OCI-LY7 (cell line): Measurements from ENCODE around the gene MBTD1. TPM values are rescaled to one million over a fixed set of nuclear protein-coding genes. Genes with fewer than 3 reads are reported as not detected.

ENCODE experiments used
- BruUV-seq: library from RNA; stranded (reverse); fragments of 400-500 nt; replicated peaks from 2 replicates; lab custom pipeline; 2021; lab: Mats Ljungman, UMichigan
- CTCF ChIA-PET: fragments of 300-600 bp; sonication (Branson Sonifier 250); formaldehyde crosslinking; loops from one replicate; lab custom pipeline; 2022; ENCODE audit warnings: antibody characterized with exemption; ENCODE audit not compliant: unreplicated experiment; lab: Charles Lee
- POLR2A ChIA-PET: fragments of 300-600 bp; sonication (Branson Sonifier 250); formaldehyde crosslinking; loops from one replicate; lab custom pipeline; 2022; ENCODE audit warnings: antibody characterized with exemption; lab: Charles Lee
- DNase-seq: peaks from one replicate; pipeline ENCODE4 v3.0.0-alpha.2; 2015; ENCODE audit warnings: low spot score
- H2AFZ ChIP-seq: fragments of 200-600 bp; sonication (generic), shearing (Covaris generic); 2 replicates; pipeline ENCODE4 v1.6.1; 2014; ENCODE audit warnings: mild to moderate bottlenecking, antibody characterized with exemption, low read length, moderate library complexity
- H3K27ac ChIP-seq: fragments of 200-600 bp; sonication (generic); 2 replicates; pipeline ENCODE4 v1.5.1; 2014; ENCODE audit warnings: mixed run types, low read depth, mild to moderate bottlenecking, moderate library complexity, low read length, inconsistent platforms; ENCODE audit not compliant: poor library complexity, severe bottlenecking
- H3K36me3 ChIP-seq: fragments of 200-600 bp; sonication (generic); 2 replicates; pipeline ENCODE4 v1.6.1; 2014; ENCODE audit warnings: mild to moderate bottlenecking, antibody characterized with exemption, low read length, moderate library complexity, mixed read lengths; ENCODE audit not compliant: insufficient read depth
- H3K4me1 ChIP-seq: fragments of 200-600 bp; sonication (generic); 2 replicates; pipeline ENCODE4 v1.5.1; 2014; ENCODE audit warnings: mild to moderate bottlenecking, low read length; ENCODE audit not compliant: insufficient read depth, poor library complexity, severe bottlenecking
- H3K4me2 ChIP-seq: fragments of 200-600 bp; sonication (generic); 2 replicates; pipeline ENCODE4 v1.6.1; 2014; ENCODE audit warnings: mild to moderate bottlenecking, low read length
- H3K4me3 ChIP-seq: fragments of 200-600 bp; sonication (generic); 2 replicates; pipeline ENCODE4 v1.5.1; 2014; ENCODE audit warnings: mild to moderate bottlenecking, low read depth, low read length; ENCODE audit not compliant: poor library complexity, severe bottlenecking
- H3K79me2 ChIP-seq: fragments of 200-600 bp; sonication (generic); 2 replicates; pipeline ENCODE4 v1.6.1; 2016; ENCODE audit warnings: low read depth, mild to moderate bottlenecking, low read length, moderate library complexity, mixed read lengths; ENCODE audit not compliant: insufficient read depth
- H3K9me2 ChIP-seq: fragments of 200-600 bp; sonication (generic); 2 replicates; pipeline ENCODE4 v1.6.1; 2016; ENCODE audit warnings: mild to moderate bottlenecking, low read length, mixed read lengths; ENCODE audit not compliant: insufficient read depth
- H3K9me3 ChIP-seq: fragments of 200-600 bp; sonication (generic); 2 replicates; pipeline ENCODE4 v1.6.1; 2014; ENCODE audit warnings: mild to moderate bottlenecking, mixed run types, low read length, mixed read lengths
- H4K20me1 ChIP-seq: fragments of 200-600 bp; sonication (generic); 2 replicates; pipeline ENCODE4 v1.6.1; 2014; ENCODE audit warnings: mild to moderate bottlenecking, antibody characterized with exemption, low read length, moderate library complexity, mixed read lengths; ENCODE audit not compliant: insufficient read depth
- EZH2phosphoT487 ChIP-seq: fragments of 200-600 bp; sonication (generic); IDR thresholded peaks from 2 replicates; pipeline ENCODE4 v1.6.1; 2018; ENCODE audit warnings: low read depth, borderline replicate concordance, mild to moderate bottlenecking, mixed run types, antibody characterized with exemption, low read length, moderate library complexity, mixed read lengths
- intact Hi-C: fragments of 100-400 bp; cut with micrococcal nuclease; formaldehyde crosslinking; loops from one replicate; pipeline ENCODE4 v1.10.0; 2022; ENCODE audit not compliant: unreplicated experiment
- total RNA-seq, 2 experiments: library from RNA; depleted of rRNA in 1 of 2; stranded (reverse); fragments of >200 nt in 1 of 2; shearing (Covaris generic) in 1 of 2; gene quantifications; 2 replicates each; pipeline ENCODE4 v1.2.3, GENCODE V29; 2014 to 2022
- TF ChIP-seq, protein P1 (sequence below): fragments of 200-600 bp; sonication (generic); conservative IDR thresholded peaks from 2 replicates; pipeline ENCODE4 v1.5.1; 2014; ENCODE audit warnings: mild to moderate bottlenecking, antibody characterized with exemption, low read length, moderate library complexity, mixed read lengths

Gene MBTD1
- total RNA-seq, 2 experiments from 2014 or later: 17.3 to 39.1 TPM

DNA sequence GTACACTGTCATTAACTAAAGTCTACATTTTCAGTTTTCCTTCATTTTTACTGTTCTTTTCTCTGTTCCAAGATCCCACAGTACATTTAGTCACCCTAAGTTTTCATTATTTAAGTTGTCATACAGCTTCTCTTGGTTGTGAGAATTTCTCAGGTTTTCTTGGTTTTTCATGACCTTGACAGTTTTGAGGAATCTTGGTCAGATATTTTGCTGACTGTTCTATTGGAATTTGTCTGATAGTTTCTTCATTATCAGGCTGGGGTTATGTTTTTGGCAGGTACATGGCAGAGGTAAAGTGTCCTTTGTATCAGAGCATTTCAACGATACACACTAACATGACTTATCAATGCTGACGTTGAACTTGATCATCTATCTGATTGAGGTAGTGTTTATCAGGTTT lies 19.6 kb downstream of the MBTD1 start:
- Histone ChIP-seq H2AFZ (no peak overlapping the region), H4K20me1 (no peaks in the 10 kb centered on the region), H3K4me3 (no peak overlapping the region), H3K9me3 (no peaks in the 10 kb centered on the region), H3K4me1 (peaks cover 53% of the 10 kb centered on the region), H3K79me2 (peaks cover 50% of the 10 kb centered on the region), H3K36me3 (peaks cover 24% of the 10 kb centered on the region), H3K4me2 (peak overlapping the region; percentile 74; the same call in 1 of the 2 replicates), H3K27ac (peak overlapping the region; percentile 84), H3K9me2 (no peaks in the 10 kb centered on the region)
- no TSS peak for BruUV-seq
- DNase-seq: no peak
- ChIA-PET CTCF (no interaction called here), POLR2A (interaction anchor here (1.4 to 2.9 kb wide), 2 partner anchors 11 kb away, joined by 6 to 24 read pairs; no protein-coding TSS in a partner anchor)
- no peak for TF ChIP-seq EZH2phosphoT487
- TF ChIP-seq, protein P1, sequence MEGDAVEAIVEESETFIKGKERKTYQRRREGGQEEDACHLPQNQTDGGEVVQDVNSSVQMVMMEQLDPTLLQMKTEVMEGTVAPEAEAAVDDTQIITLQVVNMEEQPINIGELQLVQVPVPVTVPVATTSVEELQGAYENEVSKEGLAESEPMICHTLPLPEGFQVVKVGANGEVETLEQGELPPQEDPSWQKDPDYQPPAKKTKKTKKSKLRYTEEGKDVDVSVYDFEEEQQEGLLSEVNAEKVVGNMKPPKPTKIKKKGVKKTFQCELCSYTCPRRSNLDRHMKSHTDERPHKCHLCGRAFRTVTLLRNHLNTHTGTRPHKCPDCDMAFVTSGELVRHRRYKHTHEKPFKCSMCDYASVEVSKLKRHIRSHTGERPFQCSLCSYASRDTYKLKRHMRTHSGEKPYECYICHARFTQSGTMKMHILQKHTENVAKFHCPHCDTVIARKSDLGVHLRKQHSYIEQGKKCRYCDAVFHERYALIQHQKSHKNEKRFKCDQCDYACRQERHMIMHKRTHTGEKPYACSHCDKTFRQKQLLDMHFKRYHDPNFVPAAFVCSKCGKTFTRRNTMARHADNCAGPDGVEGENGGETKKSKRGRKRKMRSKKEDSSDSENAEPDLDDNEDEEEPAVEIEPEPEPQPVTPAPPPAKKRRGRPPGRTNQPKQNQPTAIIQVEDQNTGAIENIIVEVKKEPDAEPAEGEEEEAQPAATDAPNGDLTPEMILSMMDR: no peak
- intact Hi-C loops: no loop called here

DNA sequence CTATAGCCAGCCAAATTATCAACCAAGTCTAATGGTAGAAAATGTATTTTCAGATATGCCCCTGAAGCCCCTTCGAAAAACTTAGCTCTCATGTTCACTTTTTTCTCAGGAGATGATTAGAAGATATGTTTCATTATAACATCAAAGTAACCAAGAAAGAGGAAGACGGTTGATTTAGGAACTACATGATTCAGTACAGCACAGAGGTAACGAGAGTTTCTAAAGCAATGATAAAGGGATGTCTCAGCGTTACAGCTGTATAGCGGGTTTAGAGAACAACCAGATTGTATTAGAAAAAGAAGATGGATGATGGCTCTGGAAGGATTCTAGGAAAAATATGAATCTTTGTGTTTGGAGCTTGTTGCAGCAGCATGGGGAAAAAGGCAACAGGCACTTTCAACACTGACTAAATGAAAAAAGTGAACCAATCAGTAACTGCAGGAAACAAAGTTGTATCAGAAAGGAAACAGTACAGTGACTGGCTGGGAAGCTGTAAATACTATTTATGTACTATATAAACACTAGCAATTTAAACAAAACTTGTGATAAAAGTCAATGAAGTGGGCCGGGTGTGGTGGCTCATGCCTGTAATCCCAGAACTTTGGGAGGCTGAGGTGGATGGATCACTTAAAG lies 21.5 kb downstream of the MBTD1 start:
- no peaks in the 10 kb centered on the region for H3K9me3 ChIP-seq
- H3K4me1 ChIP-seq: peaks cover 56% of the 10 kb centered on the region
- no peaks in the 10 kb centered on the region for H4K20me1 ChIP-seq
- H3K4me3 ChIP-seq: peak overlapping the region; percentile 58
- ChIA-PET CTCF (interaction anchor here (1.7 kb wide), 1 partner anchor 9 kb away, joined by 3 read pairs; no protein-coding TSS in a partner anchor), POLR2A (interaction anchor here (0.6 to 2.9 kb wide), 4 partner anchors 9 to 354 kb away, joined by 3 to 24 read pairs (median 6); no protein-coding TSS in a partner anchor)
- H3K4me2 ChIP-seq: peak overlapping the region; percentile 74
- peak; percentile 78 for DNase-seq
- peak overlapping the region; percentile 37; the same call in 1 of the 2 replicates for H2AFZ ChIP-seq
- peaks cover 69% of the 10 kb centered on the region for H3K79me2 ChIP-seq
- TSS peak; percentile 7 for BruUV-seq
- peaks cover 26% of the 10 kb centered on the region for H3K36me3 ChIP-seq
- no peaks in the 10 kb centered on the region for H3K9me2 ChIP-seq
- peak overlapping the region; percentile 84 for H3K27ac ChIP-seq
- no peak for TF ChIP-seq EZH2phosphoT487
- TF ChIP-seq, protein P1: no peak
- intact Hi-C loops: loop anchor here (1.0 to 10.0 kb wide), 3 partner anchors 8 to 374 kb away; partner anchors contain the start of genes MBTD1, TOB1 and UTP18

DNA sequence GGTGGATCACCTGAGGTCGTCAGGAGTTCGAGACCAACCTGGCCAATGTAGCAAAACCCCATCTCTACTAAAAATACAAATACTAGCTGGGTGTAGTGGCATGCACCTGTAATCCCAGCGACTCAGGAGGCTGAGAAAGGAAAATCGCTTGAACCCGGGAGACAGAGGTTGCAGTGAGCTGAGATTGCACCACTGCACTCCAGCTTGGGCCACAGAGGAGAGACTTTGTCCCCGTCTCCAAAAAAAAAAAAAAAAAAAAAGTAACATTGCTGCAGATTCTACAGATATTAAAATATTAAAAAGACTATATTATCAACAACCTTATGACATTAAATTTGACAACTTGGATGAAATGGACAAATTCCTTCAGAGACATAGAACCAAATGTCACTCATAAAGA lies 25.7 kb downstream of the MBTD1 start:
- ChIA-PET POLR2A (interaction anchor here (1.2 to 1.4 kb wide), 2 partner anchors 9 to 23 kb away, joined by 4 read pairs; no protein-coding TSS in a partner anchor), CTCF (no interaction called here)
- intact Hi-C loops: loop anchor here (10.0 kb wide), 1 partner anchor 369 kb away; the partner anchor contains the start of gene TOB1
- Histone ChIP-seq H3K4me3 (no peak overlapping the region), H3K4me2 (no peak overlapping the region), H3K4me1 (peaks cover 75% of the 10 kb centered on the region), H3K27ac (no peak overlapping the region), H3K9me2 (no peaks in the 10 kb centered on the region), H3K79me2 (peaks cover 94% of the 10 kb centered on the region), H2AFZ (no peak overlapping the region), H3K9me3 (no peaks in the 10 kb centered on the region), H3K36me3 (peaks cover 23% of the 10 kb centered on the region), H4K20me1 (no peaks in the 10 kb centered on the region)
- TF ChIP-seq, protein P1: no peak
- TF ChIP-seq EZH2phosphoT487: no peak
- no peak for DNase-seq
- no TSS peak for BruUV-seq
